DND-41 (cell line): ENCODE results near the gene TCF7L2.

ENCODE experiments used
- EZH2 ChIP-seq: IDR thresholded peaks from 3 replicates; pipeline ENCODE4 v1.6.1; 2012; ENCODE audit warnings: borderline replicate concordance, low read depth, mild to moderate bottlenecking, moderate library complexity, low read length, inconsistent platforms; ENCODE audit not compliant: severe bottlenecking
- TF ChIP-seq, protein P1 (sequence below): IDR thresholded peaks from 2 replicates; pipeline ENCODE4 v1.5.1; 2012; ENCODE audit warnings: borderline replicate concordance, low read length, moderate library complexity, mild to moderate bottlenecking; ENCODE audit not compliant: poor library complexity, severe bottlenecking; ENCODE audit errors: extremely low read depth

DNA sequence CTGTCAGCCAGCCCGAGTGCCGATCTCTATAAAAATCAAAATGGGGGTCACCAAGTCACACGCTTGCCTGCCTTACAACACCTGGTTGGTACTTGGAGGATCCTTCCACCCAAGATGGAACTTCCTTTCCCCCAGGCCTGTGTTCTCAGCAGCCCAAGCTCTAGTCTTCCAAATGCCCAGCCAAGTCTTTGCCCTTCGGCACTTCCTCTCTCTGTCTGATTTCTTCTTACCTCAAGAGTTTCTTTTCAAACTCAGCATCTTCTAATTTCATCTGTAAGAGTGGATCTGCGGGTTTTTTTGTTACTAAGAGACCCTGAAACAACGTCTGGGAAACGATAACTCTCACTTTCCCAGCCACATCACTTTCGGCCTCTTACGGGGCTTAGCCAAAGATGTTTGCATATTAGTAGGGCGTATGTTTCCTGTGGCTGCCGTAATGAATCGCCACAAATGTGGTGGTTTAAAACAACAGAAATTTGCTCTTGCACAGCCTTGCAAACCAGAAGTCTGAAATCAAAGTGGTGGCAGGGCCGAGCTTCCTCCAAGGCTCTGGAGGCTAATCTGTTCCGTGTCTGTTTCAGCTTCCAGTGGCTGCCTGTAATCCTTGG lies 219.9 kb downstream of the TCF7L2 start:
- TF ChIP-seq, protein P1, sequence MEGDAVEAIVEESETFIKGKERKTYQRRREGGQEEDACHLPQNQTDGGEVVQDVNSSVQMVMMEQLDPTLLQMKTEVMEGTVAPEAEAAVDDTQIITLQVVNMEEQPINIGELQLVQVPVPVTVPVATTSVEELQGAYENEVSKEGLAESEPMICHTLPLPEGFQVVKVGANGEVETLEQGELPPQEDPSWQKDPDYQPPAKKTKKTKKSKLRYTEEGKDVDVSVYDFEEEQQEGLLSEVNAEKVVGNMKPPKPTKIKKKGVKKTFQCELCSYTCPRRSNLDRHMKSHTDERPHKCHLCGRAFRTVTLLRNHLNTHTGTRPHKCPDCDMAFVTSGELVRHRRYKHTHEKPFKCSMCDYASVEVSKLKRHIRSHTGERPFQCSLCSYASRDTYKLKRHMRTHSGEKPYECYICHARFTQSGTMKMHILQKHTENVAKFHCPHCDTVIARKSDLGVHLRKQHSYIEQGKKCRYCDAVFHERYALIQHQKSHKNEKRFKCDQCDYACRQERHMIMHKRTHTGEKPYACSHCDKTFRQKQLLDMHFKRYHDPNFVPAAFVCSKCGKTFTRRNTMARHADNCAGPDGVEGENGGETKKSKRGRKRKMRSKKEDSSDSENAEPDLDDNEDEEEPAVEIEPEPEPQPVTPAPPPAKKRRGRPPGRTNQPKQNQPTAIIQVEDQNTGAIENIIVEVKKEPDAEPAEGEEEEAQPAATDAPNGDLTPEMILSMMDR = no peak
- TF ChIP-seq EZH2 = no peak
